Esophagus squamous epithelium (tissue), 5 donors: Measurements from ENCODE around the gene SDHC. TPM values are rescaled to one million over a fixed set of nuclear protein-coding genes. Genes with fewer than 3 reads are reported as not detected.
"Not testable (repeated sequence)": the region's sequence is repeated elsewhere in the genome, so short reads cannot be mapped to it uniquely, and the experiment has no call there.

Experiments
- DNase-seq: peaks from one replicate; lab custom pipeline; 2025; lab: John Stamatoyannopoulos, UW
- H3K27ac ChIP-seq, 4 donors: fragments of 200-600 bp; sonication (generic); one replicate each; pipeline ENCODE4 v1.5.1; 2016 to 2019; ENCODE audit warnings: mild to moderate bottlenecking in 1 of 4
- H3K27me3 ChIP-seq, 4 donors: fragments of 200-600 bp; sonication (generic); 1 replicate in 3 of 4; 2 replicates in 1 of 4; pipeline versions ENCODE4 v1.5.1 to v1.6.0; 2017 to 2021; ENCODE audit warnings: antibody characterized with exemption in 1 of 4
- H3K36me3 ChIP-seq, 3 donors: fragments of 200-600 bp; sonication (generic); one replicate each; pipeline ENCODE4 v1.5.1; 2016 to 2019
- H3K4me1 ChIP-seq, 3 donors: fragments of 200-600 bp; sonication (generic); one replicate each; pipeline ENCODE4 v1.5.1; 2017 to 2019
- H3K4me3 ChIP-seq, 4 donors: fragments of 200-600 bp; sonication (generic); 1 replicate in 3 of 4; 2 replicates in 1 of 4; pipeline ENCODE4 v1.5.1; 2016 to 2019; ENCODE audit warnings: mild to moderate bottlenecking in 2 of 4, moderate library complexity in 1 of 4
- H3K9me3 ChIP-seq, 3 donors: fragments of 200-600 bp; sonication (generic); one replicate each; pipeline ENCODE4 v1.5.1; 2016 to 2019
- POLR2A ChIP-seq, 4 donors: fragments of 450-650 bp; IDR thresholded peaks; one replicate each; pipeline ENCODE4 v1.6.1; 2017; ENCODE audit warnings: antibody characterized with exemption in 4 of 4, mild to moderate bottlenecking in 4 of 4, moderate library complexity in 3 of 4
- WGBS, 2 donors: methylation state at CpG; one replicate each; pipeline ENCODE4 v1.1.5; 2018; 5-methylcytosine and 5-hydroxymethylcytosine counted together
- intact Hi-C: fragments of 100-400 bp; cut with DNase I; formaldehyde crosslinking; loops from one replicate; pipeline ENCODE4 v1.15.0; 2022
- small RNA-seq, 4 donors: library from RNA; depleted of rRNA; stranded (forward); fragments of <200 nt; gene quantifications; one replicate each; pipeline ENCODE3, GENCODE V24; 2016
- total RNA-seq, 4 donors: library from RNA; depleted of rRNA; stranded (reverse); fragments of >200 nt; gene quantifications; one replicate each; pipeline ENCODE4 v1.1.0, GENCODE V29; 2016
- TF ChIP-seq, protein P1 (sequence below), 6 experiments: fragments of 450-650 bp in 4 of 6; fragments of 200-600 bp in 2 of 6; sonication (generic) in 2 of 6; IDR thresholded peaks; one replicate each; pipeline ENCODE4 v1.5.1; 2016 to 2019; ENCODE audit warnings: antibody characterized with exemption in 6 of 6, mild to moderate bottlenecking in 4 of 6, moderate library complexity in 4 of 6
- donor health status: DM: yes; HTN: yes; CAD: no.

SDHC gene
- total RNA-seq, 4 donors from 2014 or later = 32.2 to 138 (median 70.1) TPM

DNA sequence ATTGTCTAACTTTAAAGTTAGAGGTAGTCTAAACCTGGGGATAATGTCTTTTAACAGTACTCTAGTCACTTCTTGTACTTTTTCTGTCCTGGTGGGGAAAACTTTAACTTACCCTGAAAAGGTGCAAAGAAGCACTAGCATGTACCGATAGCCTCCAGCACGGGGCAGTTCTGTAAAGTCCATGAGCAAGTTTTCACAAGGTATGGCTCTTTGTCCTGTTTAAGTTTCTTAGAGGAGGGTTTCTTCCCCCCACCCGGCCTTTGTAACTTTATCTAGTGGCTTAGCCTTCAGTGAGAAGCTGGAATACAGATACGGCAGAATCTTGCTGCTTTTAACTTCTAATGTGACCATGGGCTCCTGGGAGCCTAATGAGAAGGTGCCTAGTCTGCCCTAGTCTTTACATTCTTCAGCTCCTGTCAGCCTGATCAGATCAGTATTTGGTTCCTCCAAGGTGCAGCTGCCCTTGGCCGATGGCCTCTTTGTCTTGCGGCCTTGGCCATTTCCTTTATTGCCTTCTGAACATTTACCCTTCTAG is 93.3 kb downstream of the SDHC start:
- no peak for TF ChIP-seq POLR2A (IDR thresholded peaks at IDR 0.05)
- TF ChIP-seq, protein P1, sequence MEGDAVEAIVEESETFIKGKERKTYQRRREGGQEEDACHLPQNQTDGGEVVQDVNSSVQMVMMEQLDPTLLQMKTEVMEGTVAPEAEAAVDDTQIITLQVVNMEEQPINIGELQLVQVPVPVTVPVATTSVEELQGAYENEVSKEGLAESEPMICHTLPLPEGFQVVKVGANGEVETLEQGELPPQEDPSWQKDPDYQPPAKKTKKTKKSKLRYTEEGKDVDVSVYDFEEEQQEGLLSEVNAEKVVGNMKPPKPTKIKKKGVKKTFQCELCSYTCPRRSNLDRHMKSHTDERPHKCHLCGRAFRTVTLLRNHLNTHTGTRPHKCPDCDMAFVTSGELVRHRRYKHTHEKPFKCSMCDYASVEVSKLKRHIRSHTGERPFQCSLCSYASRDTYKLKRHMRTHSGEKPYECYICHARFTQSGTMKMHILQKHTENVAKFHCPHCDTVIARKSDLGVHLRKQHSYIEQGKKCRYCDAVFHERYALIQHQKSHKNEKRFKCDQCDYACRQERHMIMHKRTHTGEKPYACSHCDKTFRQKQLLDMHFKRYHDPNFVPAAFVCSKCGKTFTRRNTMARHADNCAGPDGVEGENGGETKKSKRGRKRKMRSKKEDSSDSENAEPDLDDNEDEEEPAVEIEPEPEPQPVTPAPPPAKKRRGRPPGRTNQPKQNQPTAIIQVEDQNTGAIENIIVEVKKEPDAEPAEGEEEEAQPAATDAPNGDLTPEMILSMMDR (IDR thresholded peaks at IDR 0.05) = no peak
- intact Hi-C loops = no loop called here
- WGBS, 2 donors = 87 to 90% methylated on average over 6 of the region's 6 CpGs
- Histone ChIP-seq H3K4me3 (no peak overlapping the region), H3K27me3 (no peaks in the 10 kb centered on the region), H3K9me3 (no peaks in the 10 kb centered on the region), H3K36me3 (no peaks in the 10 kb centered on the region), H3K27ac (no peak overlapping the region), H3K4me1 (peaks cover 0 to 3% (median 0%) of the 10 kb centered on the region in 3 donors)
- DNase-seq = no peak

DNA sequence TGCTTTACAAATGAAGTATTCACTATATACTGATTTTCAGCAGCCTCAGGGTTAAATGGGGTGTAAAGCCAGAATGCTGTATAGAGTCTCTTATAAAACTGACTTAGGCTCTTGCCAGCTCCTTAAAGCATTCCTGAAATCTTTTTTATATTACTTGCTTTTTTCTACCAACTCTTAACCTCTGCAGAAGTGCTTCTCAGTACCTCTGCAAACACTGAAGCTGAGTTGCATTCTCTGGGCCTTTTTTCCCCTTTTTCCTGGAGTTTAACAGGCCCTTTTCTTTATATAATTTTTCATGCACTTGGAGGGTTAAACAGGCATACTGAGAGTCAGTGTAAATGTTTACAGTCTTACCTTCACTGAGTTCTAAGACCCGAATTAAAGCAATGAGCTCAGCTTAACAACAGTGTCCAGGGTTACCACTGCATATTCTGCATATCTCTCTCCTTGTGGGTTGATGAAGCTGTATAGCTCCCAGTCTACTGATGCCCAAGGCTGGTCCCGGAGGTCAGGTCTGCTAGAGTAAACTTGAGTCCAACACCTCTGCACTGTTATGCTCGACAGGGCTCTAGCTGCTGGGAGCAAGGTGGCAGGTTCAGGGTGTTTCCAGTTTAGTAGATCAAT is 94.4 kb downstream of the SDHC start:
- no peak overlapping the region for H3K27ac ChIP-seq

DNA sequence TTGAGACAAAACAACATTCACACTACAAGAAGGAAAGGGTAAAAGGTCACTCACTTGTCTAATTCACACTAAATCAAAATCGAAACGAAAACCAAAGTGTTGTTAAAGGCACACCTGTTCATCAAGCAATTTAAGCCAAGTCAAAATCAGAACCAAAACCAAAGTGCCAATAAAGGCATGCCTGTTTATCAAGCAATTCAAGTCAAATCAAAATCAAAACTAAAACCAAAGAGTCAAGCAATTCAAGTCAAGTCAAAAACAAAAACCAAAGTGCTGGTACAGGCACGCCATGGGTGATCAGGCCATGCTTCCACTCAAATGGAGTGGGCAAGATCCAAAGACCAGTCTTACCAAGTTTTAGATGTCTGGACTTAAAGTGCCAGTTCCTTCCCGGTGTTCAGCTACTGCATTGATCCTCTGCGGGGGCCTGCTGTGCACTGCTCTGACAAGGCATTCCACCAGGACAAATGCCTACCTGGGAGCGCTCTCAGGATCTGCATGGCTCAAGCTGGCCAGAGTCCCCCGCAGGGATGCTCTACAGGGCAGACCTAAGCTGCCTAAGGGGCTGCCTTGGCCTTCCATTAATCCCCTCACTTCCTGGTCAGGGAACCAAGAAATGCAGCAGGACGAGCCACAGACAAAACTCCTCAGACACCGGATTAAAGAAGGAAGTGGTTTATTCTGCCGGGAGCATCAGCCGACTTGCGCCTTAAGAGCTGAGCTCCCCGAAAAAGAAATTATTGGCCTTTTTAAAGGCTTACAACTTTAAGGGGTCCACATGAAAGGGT is 95.9 kb downstream of the SDHC start:
- H3K27ac ChIP-seq = peak overlapping the region in 1 of 4 donors; percentile 25

More for the DNA sequence above, 94.4 kb downstream of the SDHC start:
- Histone ChIP-seq H3K4me3 (no peak overlapping the region), H3K4me1 (peaks cover 0 to 3% (median 0%) of the 10 kb centered on the region in 3 donors), H3K9me3 (no peaks in the 10 kb centered on the region), H3K36me3 (no peaks in the 10 kb centered on the region), H3K27me3 (no peaks in the 10 kb centered on the region)
- intact Hi-C loops = no loop called here
- no peak for DNase-seq
- 50 to 77% methylated on average over 1 to 3 of the region's 3 CpGs for WGBS, 2 donors
- TF ChIP-seq POLR2A (IDR thresholded peaks at IDR 0.05) = no peak
- TF ChIP-seq, protein P1 (IDR thresholded peaks at IDR 0.05) = no peak

DNA sequence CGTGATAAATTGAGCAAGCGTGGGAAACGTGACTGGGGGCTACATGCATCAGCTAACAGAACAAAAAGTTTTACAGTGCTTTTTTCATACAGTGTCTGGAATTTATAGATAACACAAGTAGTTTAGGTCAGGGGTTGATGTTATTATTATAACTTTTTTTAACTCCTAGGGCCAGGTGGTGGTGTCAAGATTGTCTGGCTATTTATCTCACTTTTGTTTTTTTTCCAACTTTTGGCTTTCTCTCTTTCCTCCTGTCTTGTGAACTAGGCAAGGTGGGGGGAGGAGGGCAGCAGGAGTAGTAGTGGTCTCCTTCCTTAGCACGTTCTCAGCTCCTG is 96.4 kb downstream of the SDHC start:
- H3K27me3 ChIP-seq, H3K9me3 ChIP-seq, H3K27ac ChIP-seq, H3K4me3 ChIP-seq, H3K36me3 ChIP-seq, H3K4me1 ChIP-seq, DNase-seq, intact Hi-C loops: not testable (repeated sequence)
- 80 to 91% methylated on average over 4 of the region's 4 CpGs for WGBS, 2 donors

More for the DNA sequence above, 95.9 kb downstream of the SDHC start:
- intact Hi-C loops, H3K4me1 ChIP-seq, H3K4me3 ChIP-seq, H3K9me3 ChIP-seq, H3K36me3 ChIP-seq, H3K27me3 ChIP-seq, DNase-seq: not testable (repeated sequence)
- WGBS, 2 donors = 65 to 70% methylated on average over 7 to 9 of the region's 13 CpGs

Small RNA genes lying within 50 kb of the gene (small RNA-seq; reads per million reads assigned to genes)
- gene AL592295.2 (0 reads per million in 4 donors), gene RNU6-481P (0 reads per million in 4 donors)

Other genes with a start within 250 kb of the SDHC start
- 10 to 100 TPM in 2 of 4 donors, 1 to 10 TPM in 2; 2.9 to 13.5 (median 7.4) TPM for gene ARHGAP30, start 244.5 kb upstream of the SDHC start, total RNA-seq
- gene NECTIN4, start 224.8 kb upstream of the SDHC start, total RNA-seq = 100 to 1,000 TPM in 2 of 4 donors, 10 to 100 TPM in 2; 52.7 to 161 (median 96.2) TPM
- 1 to 10 TPM in 3 of 4 donors, under 1 TPM in 1; 0.31 to 2.7 (median 1.7) TPM for gene KLHDC9, start 216.0 kb upstream of the SDHC start, total RNA-seq
- gene PFDN2, start 196.3 kb upstream of the SDHC start, total RNA-seq = 10 to 100 TPM; 27.0 to 59.2 (median 45.3) TPM
- gene NIT1, start 196.3 kb upstream of the SDHC start, total RNA-seq = 10 to 100 TPM; 16.9 to 28.6 (median 22.1) TPM
- 10 to 100 TPM; 16.6 to 32.8 (median 27.2) TPM for gene DEDD, start 181.7 kb upstream of the SDHC start, total RNA-seq
- gene UFC1, start 160.4 kb upstream of the SDHC start, total RNA-seq = 10 to 100 TPM; 68.3 to 79.9 (median 76.7) TPM
- gene USP21, start 154.9 kb upstream of the SDHC start, total RNA-seq = 10 to 100 TPM; 12.1 to 20.4 (median 17.0) TPM
- 10 to 100 TPM in 2 of 4 donors, 1 to 10 TPM in 2; 5.8 to 28.8 (median 11.7) TPM for gene PPOX, start 148.0 kb upstream of the SDHC start, total RNA-seq
- 10 to 100 TPM; 16.1 to 29.9 (median 18.1) TPM for gene B4GALT3, start 136.9 kb upstream of the SDHC start, total RNA-seq
- 1 to 10 TPM; 1.3 to 2.6 (median 1.8) TPM for gene ADAMTS4, start 115.3 kb upstream of the SDHC start, total RNA-seq
- 100 to 1,000 TPM in 2 of 4 donors, 10 to 100 TPM in 2; 77.7 to 140 (median 93.7) TPM for gene NDUFS2, start 112.0 kb upstream of the SDHC start, total RNA-seq
- gene FCER1G, start 99.1 kb upstream of the SDHC start, total RNA-seq = 10 to 100 TPM in 2 of 4 donors, 1 to 10 TPM in 2; 1.6 to 50.4 (median 25.4) TPM
- not detected for gene APOA2, start 90.8 kb upstream of the SDHC start, total RNA-seq
- 10 to 100 TPM in 2 of 4 donors, 1 to 10 TPM in 2; 7.6 to 23.9 (median 10.2) TPM for gene TOMM40L, start 88.3 kb upstream of the SDHC start, total RNA-seq
- not detected for gene NR1I3, start 76.2 kb upstream of the SDHC start, total RNA-seq
- 10 to 100 TPM in 2 of 4 donors, 1 to 10 TPM in 2; 6.9 to 52.7 (median 9.6) TPM for gene PCP4L1, start 55.6 kb upstream of the SDHC start, total RNA-seq
- gene MPZ, start 4.4 kb upstream of the SDHC start, total RNA-seq = 1 to 10 TPM in 2 of 4 donors, under 1 TPM in 2; 0.75 to 1.4 (median 1.1) TPM
- gene CFAP126, start 53.5 kb downstream of the SDHC start, total RNA-seq = not detected
- gene FCGR2A, start 191.1 kb downstream of the SDHC start, total RNA-seq = 10 to 100 TPM in 2 of 4 donors, 1 to 10 TPM in 2; 4.3 to 33.9 (median 19.6) TPM
- 1 to 10 TPM; 1.3 to 4.2 (median 3.2) TPM for gene HSPA6, start 210.2 kb downstream of the SDHC start, total RNA-seq
- 10 to 100 TPM in 1 of 4 donors, 1 to 10 TPM in 2, under 1 TPM in 1; 0.23 to 15.5 (median 1.9) TPM for gene FCGR3A, start 235.4 kb downstream of the SDHC start, total RNA-seq